GM18507 (cell line): ENCODE data around the gene KLHL42.

Source experiments
- DNase-seq: peaks from one replicate; pipeline ENCODE4 v3.0.0; 2011; ENCODE audit warnings: low read depth; ENCODE audit not compliant: insufficient read length; ENCODE audit errors: extremely low spot score
- FAIRE-seq: peaks from 2 replicates; lab custom pipeline; 2011; peaks lifted over from hg19 to GRCh38; lab: Jason Lieb, UNC

Gene KLHL42

DNA sequence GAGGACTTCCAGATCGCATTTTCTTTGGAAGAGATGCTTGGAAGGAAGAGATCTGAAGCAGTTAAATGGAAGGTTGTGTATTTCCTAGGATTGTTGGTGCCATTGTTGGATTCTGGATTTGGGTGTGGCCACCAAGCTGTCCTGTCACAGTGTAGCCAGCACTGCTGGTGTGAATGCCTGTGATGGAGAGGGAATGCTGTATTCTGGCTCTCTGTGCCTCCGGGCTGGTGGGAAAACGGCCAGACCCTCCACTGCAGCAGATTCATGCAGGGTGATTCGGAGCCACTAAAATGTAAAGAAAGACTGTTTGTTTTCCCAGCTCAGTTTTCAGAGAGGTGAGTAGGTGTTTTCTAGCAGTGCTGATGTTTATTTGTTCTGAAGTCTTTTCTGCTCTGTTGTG lies 30.7 kb downstream of the KLHL42 start:
- FAIRE-seq, result no peak
- no peak for DNase-seq

- FAIRE-seq, result no peak
- DNase-seq, result no peak
Observed at GRCh38 chr12:27812502-27812901, 32.5 kb downstream of the KLHL42 start.

GRCh38 chr12:27814411-27814810 lies 34.4 kb downstream of the KLHL42 start:
- no peak for FAIRE-seq
- DNase-seq, result no peak

DNA sequence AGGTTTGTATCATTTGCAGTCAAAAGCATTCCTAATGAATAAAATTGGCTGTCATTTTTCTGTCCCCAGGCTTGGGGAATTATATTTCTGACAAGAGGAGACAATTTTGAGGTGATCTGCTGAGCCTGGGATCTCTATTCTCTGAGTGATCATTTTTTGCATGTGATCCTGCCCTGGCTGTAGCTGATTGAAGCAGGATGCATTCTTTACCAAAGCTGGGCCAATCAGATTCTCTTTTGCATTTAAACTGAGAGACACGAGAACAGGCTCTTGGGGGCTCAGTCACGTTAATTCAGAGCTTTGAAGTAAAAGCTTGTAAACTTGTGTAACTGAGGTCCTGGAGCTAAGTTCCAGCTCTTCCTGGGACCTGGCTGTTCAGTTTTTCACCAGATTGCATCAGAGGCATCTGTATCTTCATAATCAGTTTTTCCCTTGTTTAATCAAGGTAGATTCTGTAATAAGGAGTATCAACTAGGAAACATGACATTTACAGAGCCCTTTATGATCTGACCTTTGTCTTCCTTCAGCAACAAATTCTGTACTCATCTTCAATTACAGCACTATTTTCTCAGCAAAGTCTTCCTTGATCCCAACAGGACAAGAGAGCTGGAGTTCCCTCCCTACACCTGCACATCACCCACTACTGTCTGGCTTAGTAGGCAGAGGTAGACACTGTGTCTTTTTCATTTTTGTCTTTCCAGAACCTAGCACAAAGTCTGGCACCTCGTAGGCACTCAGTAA lies 35.0 kb downstream of the KLHL42 start:
- no peak for FAIRE-seq
- no peak for DNase-seq

DNA sequence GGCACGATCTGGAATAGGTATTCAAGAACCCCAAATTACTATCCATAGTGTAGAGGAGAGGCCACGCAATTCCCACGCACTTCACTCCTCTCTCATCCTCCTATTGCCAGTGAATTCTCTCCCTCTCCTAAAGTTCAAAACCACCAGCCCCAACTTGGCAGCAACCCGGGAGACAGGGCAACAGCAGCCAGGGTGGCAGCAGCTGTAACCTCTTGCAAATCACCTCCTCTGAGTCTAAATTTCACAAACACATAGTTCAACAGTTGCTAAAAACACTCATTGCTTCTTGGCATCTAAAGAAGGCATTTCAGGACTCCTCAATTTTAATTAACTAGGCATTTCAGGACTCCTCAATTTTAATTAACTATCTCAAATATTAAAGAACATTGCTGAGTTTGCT lies 37.7 kb downstream of the KLHL42 start:
- FAIRE-seq, result no peak

DNA sequence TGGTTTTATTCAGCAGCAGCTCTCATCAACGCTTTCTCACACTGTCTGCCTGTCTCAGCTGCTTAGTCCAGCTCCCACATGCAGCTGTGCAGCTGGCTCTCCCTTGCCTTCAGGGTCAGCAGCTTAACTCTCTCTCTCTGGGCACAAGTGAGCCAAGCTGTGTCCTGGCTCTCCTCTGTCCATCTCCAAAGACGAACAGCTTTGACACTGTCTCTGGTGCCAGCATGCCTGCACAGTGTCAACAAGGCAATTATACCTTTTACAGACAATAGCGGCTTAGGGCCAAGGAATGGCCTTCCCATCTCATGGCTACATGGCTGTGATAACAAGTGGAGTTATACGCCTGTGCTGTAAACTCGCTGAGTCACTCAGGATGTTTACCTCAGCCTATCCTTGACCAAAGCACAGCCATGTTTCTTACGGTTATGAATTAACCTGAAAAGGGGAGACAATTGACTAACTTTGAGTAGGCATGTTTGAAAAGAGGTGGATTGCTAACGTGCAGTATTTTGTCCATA lies 38.4 kb downstream of the KLHL42 start:
- DNase-seq, result no peak
- FAIRE-seq, result no peak

More for the DNA sequence above, 37.7 kb downstream of the KLHL42 start:
- DNase-seq, result no peak

DNA sequence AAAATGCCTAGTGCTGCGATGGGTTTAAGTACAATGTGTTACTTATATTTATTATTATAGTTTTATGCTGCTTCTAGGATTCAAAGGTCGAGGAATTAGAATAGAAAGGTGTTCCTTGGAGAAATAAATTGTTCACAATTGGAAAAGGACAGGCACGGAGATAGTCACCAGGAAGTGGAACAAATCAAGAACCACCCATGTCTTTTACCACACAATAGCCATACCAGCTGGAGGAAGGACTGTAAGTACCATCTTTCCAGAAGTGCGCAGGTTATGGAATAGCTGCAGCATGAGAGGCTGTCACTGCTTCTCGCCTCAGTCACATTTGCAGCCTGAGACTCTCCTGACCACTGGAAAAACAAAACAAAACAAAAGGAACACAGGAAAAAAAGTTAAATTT lies 40.5 kb downstream of the KLHL42 start:
- FAIRE-seq (no peak), DNase-seq (no peak)

DNA sequence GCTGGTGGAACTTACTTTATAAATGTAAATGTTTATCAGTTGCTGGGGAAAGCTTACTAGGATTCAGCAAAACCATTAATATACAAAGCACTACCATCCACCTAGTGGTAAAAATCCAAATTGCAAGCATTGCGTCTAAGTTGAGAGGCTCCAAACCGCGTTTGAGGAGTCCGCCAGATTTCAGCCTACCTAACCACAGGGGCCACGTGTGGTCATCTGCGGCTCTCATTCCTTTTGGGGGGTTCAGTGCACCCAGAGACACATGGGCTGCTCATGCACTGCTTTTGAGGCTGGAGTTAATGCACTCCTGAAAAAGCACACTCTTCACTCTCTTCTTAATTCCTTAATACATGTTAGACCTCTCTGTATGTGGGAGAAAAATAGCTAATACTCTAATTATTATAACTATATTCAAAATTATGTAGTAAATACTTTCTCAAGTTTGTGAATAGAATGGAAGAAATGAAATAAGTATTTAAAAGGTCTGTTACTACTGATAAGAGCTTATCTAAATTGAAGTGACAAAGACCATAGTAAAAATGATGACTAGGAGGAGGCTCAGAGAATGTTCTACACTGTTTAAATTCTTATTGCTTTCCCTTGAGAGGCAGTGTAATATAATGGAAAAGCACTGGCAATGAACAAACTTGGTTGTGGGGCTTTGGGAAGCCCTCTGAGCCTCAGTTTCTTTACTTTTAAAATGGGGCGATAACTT lies 41.4 kb downstream of the KLHL42 start:
- peak; percentile 30 for DNase-seq
- FAIRE-seq, result peak; percentile 73

- FAIRE-seq, result peak; percentile 75
- DNase-seq, result peak; percentile 15
Observed at GRCh38 chr12:27822076-27822712, 42.2 kb downstream of the KLHL42 start.

- DNase-seq, result no peak
- FAIRE-seq, result no peak
Observed at GRCh38 chr12:27823038-27823437, 43.0 kb downstream of the KLHL42 start.

DNA sequence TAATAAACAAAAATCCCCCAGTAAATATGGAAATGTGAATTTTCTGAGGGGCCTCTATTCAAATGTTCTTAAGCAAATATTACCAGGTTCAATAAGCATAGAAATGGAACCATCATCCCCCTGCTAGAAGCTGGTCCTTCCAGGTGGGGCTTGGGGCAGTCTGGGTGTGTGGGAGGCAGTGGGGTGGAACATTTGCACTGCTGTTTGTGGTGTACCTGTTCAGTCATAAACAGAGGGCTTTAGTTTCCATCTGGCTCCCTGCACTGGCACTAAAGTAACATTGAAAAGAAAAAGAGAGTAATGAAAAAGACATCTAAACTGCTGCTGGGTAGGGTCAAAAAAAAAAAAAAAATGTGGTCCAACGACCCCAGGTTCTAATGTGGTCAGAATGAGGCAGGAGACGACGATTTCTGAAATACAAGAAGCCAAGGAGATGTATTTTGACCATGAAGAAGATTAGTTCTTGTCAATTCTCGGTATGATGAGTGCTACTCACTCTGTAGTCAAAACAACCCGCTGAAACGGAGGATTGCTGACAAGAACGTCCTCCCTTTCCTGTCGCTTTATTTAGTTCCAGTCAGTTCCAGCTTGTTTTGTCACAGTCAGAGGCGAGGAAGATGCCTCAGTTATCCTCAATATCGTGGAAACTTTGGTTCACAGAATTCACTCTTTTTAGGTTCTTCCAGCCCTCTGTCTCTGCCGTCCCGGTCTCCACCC lies 44.3 kb downstream of the KLHL42 start:
- DNase-seq (peak; percentile 25), FAIRE-seq (peak; percentile 83)

GRCh38 chr12:27826076-27826475 lies 46.0 kb downstream of the KLHL42 start:
- FAIRE-seq (no peak), DNase-seq (no peak)

GRCh38 chr12:27828196-27828595 lies 48.2 kb downstream of the KLHL42 start:
- no peak for FAIRE-seq
- no peak for DNase-seq

DNA sequence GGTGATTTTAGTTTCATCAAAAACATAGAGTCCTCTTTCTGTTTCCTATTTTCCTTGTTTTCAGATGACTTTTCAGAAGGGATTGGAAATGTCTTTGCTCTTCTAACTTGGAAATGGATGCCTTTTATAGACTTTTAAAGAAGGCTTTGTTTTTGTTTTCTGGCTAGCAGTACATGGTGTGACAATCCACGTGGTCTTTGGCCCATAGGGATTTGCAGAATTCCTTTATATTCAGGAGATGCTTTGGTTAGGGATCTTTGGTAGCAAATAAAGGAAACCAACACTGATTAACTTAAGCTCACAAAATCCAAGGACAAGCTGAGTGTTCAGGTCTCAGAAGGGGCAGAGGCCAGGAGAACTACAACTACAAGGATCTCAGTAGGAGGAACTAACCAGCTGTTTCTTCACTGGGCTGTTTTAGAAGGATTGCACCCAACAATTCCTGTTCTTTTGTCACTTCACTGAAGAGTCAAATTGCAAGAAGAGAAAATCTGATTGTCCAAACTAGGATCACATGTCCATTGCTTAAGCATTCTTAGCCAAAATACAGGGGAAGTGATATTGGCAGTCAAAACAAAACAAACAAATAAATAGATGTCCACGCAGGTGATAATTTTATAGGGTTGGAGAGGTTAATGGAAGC lies 58.6 kb downstream of the KLHL42 start:
- no peak for DNase-seq
- no peak for FAIRE-seq

- DNase-seq, result no peak
Observed at GRCh38 chr12:27840229-27840999, 60.4 kb downstream of the KLHL42 start.

GRCh38 chr12:27841392-27841882 lies 61.4 kb downstream of the KLHL42 start:
- DNase-seq (no peak), FAIRE-seq (no peak)

More at GRCh38 chr12:27840229-27840999, 60.4 kb downstream of the KLHL42 start:
- peak; percentile 33 for FAIRE-seq

DNA sequence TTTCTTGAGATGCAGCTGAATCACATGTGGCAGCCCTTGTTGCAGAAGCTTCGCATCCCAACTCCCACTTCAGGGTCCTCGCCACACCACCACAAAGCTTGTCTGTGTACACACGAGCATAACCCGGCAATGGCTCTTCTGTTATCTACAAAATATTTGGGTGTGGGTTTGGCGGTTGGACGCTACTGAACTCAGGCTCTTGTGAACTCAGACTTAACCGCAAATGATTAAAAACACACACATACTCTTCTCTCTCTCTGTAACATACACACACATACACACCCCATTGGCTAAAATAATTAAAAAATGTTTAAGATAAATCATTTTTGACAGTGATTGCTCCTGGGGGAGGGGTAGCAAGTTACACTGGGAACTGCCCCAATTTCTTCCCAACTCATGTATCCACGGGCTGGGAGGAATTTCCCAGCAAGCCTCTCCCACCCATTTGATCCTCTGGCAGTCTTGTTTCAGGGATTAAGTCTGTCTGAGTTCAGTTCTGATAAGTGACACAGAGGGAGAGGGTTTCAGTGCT lies 63.7 kb downstream of the KLHL42 start:
- DNase-seq (no peak), FAIRE-seq (no peak)
